Brain microvascular endothelial cell (primary cell): ENCODE data around the gene WASF2.

ENCODE experiments used
- DNase-seq: peaks from one replicate; pipeline ENCODE4 v3.0.0-alpha.2; 2020
- H3K27ac ChIP-seq: fragments of 250-450 bp; sonication (Bioruptor Pico); 2 replicates; pipeline ENCODE4 v1.5.1; 2020; ENCODE audit warnings: mild to moderate bottlenecking, moderate library complexity
- H3K27me3 ChIP-seq: fragments of 250-450 bp; sonication (Bioruptor Pico); replicated peaks from 2 replicates; pipeline ENCODE4 v1.5.1; 2020; ENCODE audit warnings: mild to moderate bottlenecking
- H3K36me3 ChIP-seq: fragments of 250-450 bp; sonication (Bioruptor Pico); replicated peaks from 2 replicates; pipeline ENCODE4 v1.5.1; 2020; ENCODE audit warnings: mild to moderate bottlenecking
- H3K4me3 ChIP-seq: 2 replicates; pipeline ENCODE4 v1.5.1; 2011; ENCODE audit warnings: low read depth, mild to moderate bottlenecking, control low read depth, low read length, moderate library complexity
- in situ Hi-C: cut with HindIII; loops from 2 replicates; pipeline ENCODE4 v1.10.0; 2017; ENCODE audit warnings: low sequenced_read_pairs, low pct_ligation_motif_present
- TF ChIP-seq, protein P1 (sequence below): IDR thresholded peaks from 2 replicates; pipeline ENCODE4 v1.5.1; 2011; ENCODE audit warnings: low read depth, mild to moderate bottlenecking, moderate library complexity, low read length, control low read depth, inconsistent platforms; ENCODE audit errors: missing control alignments

WASF2 gene

GRCh38 chr1:27518808-27519207 is 28.8 kb upstream of the WASF2 start:
- in situ Hi-C loops = no loop called here

DNA sequence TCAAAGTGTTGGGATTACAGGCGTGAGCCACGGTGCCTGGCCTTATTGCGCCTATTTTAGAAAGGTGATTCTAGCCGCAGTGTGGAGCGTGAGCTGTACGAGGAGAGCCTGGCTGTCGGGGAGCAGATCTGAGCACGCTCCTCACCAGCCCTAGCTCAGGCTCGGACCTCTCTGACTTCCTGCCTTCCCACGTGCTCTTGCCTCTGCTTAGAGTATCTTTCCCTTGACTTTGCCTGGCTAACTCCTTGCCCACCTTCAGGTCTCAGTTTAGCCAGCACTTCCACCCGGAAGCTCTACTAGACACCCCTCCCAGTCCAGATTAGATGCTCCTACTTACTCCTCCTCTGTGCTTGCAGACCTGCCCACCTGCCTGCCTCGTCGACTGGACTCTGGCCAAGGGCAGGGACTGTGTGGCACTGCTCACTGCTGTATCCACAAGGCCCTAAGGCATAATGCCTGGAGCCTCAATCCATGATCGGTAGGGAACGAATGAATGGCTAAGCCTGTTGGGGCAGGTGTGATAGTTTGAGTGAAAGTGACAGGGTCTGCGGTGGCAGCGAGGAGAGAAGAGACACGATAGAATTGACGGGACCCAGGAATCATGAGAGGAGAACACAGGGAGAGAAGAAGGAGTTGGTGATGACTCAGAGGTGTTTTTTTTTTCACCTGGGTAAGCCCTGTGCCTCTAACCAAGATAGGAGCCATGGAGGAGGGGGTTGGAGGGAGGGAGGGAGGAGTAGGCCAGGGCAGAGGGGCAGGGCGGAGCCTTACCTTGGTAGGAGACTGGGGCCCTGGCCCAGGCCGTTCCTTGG is 28.1 kb upstream of the WASF2 start:
- Histone ChIP-seq H3K27me3 (no peaks in the 10 kb centered on the region), H3K4me3 (no peak overlapping the region), H3K36me3 (no peaks in the 10 kb centered on the region), H3K27ac (no peak overlapping the region)
- DNase-seq = no peak
- TF ChIP-seq, protein P1, sequence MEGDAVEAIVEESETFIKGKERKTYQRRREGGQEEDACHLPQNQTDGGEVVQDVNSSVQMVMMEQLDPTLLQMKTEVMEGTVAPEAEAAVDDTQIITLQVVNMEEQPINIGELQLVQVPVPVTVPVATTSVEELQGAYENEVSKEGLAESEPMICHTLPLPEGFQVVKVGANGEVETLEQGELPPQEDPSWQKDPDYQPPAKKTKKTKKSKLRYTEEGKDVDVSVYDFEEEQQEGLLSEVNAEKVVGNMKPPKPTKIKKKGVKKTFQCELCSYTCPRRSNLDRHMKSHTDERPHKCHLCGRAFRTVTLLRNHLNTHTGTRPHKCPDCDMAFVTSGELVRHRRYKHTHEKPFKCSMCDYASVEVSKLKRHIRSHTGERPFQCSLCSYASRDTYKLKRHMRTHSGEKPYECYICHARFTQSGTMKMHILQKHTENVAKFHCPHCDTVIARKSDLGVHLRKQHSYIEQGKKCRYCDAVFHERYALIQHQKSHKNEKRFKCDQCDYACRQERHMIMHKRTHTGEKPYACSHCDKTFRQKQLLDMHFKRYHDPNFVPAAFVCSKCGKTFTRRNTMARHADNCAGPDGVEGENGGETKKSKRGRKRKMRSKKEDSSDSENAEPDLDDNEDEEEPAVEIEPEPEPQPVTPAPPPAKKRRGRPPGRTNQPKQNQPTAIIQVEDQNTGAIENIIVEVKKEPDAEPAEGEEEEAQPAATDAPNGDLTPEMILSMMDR = no peak
- in situ Hi-C loops = no loop called here

More at GRCh38 chr1:27518808-27519207, 28.8 kb upstream of the WASF2 start:
- no peak overlapping the region for H3K27ac ChIP-seq
- H3K4me3 ChIP-seq = no peak overlapping the region
- DNase-seq = no peak
- no peaks in the 10 kb centered on the region for H3K27me3 ChIP-seq
- no peaks in the 10 kb centered on the region for H3K36me3 ChIP-seq
- TF ChIP-seq, protein P1 = no peak

DNA sequence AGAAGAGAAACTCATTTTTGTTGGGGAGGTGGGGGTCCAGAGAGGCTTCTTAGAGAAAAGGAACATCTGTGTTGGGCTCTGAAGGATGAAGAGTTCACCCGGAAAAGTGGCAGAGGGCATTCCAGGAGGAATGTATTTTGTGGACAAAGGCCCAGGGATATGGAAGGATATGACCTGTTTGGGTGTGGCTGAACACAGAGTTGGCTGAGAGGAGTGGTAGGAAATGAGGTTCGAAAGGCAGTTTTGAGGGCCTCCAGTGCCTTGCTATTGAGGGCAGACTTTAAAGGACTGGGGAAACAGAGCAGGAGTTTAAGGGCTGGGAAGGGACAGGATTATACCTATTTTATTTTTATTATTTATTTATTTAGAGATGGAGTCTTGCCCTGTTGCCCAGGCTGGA is 27.3 kb upstream of the WASF2 start:
- in situ Hi-C loops = no loop called here
- H3K27ac ChIP-seq = no peak overlapping the region
- TF ChIP-seq, protein P1 = no peak
- H3K36me3 ChIP-seq = no peaks in the 10 kb centered on the region
- H3K27me3 ChIP-seq = no peaks in the 10 kb centered on the region
- DNase-seq = no peak
- no peak overlapping the region for H3K4me3 ChIP-seq

DNA sequence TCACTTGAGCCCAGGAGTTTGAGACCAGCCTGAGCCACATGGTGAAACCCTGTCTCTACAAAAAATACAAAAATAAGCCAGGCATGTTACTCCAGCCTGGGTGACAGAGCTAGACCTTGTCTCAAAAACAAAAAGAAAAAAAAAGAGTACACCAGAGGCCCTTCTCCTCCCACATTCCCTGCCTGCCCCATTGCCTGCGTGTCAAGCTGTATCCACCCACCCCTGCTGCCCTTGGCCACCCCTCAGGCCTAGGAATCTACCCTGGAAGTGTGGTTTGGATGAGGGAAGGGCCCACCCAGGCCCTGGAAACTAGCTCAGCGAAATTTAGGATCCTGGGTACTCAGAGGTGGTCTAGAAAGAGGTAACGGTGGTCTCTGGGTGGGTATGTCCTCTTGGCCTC is 25.7 kb upstream of the WASF2 start:
- H3K4me3 ChIP-seq = no peak overlapping the region
- in situ Hi-C loops = no loop called here
- H3K36me3 ChIP-seq = no peaks in the 10 kb centered on the region
- TF ChIP-seq, protein P1 = no peak
- DNase-seq = no peak
- H3K27me3 ChIP-seq = no peaks in the 10 kb centered on the region
- H3K27ac ChIP-seq = no peak overlapping the region

GRCh38 chr1:27513958-27514357 is 24.0 kb upstream of the WASF2 start:
- in situ Hi-C loops = no loop called here

More at GRCh38 chr1:27513958-27514357, 24.0 kb upstream of the WASF2 start:
- TF ChIP-seq, protein P1 = no peak
- H3K4me3 ChIP-seq = no peak overlapping the region
- no peak overlapping the region for H3K27ac ChIP-seq
- H3K36me3 ChIP-seq = no peaks in the 10 kb centered on the region
- H3K27me3 ChIP-seq = no peaks in the 10 kb centered on the region
- no peak for DNase-seq
